Liver (tissue), 9 donors: ENCODE measurements around the gene LRRK1. TPM values are rescaled to one million over a fixed set of nuclear protein-coding genes. Genes with fewer than 3 reads are reported as not detected.

Experiments
- DNase-seq: peaks from one replicate; pipeline ENCODE4 v3.0.0-alpha.2; 2017; ENCODE audit warnings: low spot score
- H3K27ac ChIP-seq, 2 donors: one replicate each; pipeline ENCODE4 v1.7.0; 2013; ENCODE audit warnings: inconsistent platforms in 2 of 2, low read length in 2 of 2, control low read depth in 1 of 2, low read depth in 1 of 2, mild to moderate bottlenecking in 1 of 2
- H3K27me3 ChIP-seq, 4 donors: one replicate each; pipeline versions ENCODE4 v1.6.1 to v1.7.0; 2013; ENCODE audit warnings: low read length in 3 of 4, inconsistent platforms in 1 of 4, mild to moderate bottlenecking in 1 of 4, moderate library complexity in 1 of 4; ENCODE audit not compliant: control insufficient read depth in 4 of 4, insufficient read depth in 4 of 4
- H3K36me3 ChIP-seq, 4 donors: one replicate each; pipeline versions ENCODE4 v1.6.1 to v1.7.0; 2013; ENCODE audit warnings: low read length in 3 of 4, mild to moderate bottlenecking in 3 of 4, low read depth in 1 of 4, moderate library complexity in 1 of 4; ENCODE audit not compliant: control insufficient read depth in 4 of 4, insufficient read depth in 3 of 4
- H3K4me1 ChIP-seq, 4 donors: one replicate each; pipeline versions ENCODE4 v1.6.1 to v1.7.0; 2013; ENCODE audit warnings: low read length in 3 of 4, mild to moderate bottlenecking in 3 of 4, moderate library complexity in 1 of 4; ENCODE audit not compliant: control insufficient read depth in 4 of 4, insufficient read depth in 4 of 4
- H3K4me3 ChIP-seq, 3 donors: one replicate each; pipeline versions ENCODE4 v1.6.1 to v1.7.0; 2013; ENCODE audit warnings: low read length in 3 of 3, control low read depth in 1 of 3, low read depth in 1 of 3, mild to moderate bottlenecking in 1 of 3
- H3K9ac ChIP-seq, 2 donors: one replicate each; pipeline ENCODE4 v1.7.0; 2013; ENCODE audit warnings: low read length in 2 of 2, mild to moderate bottlenecking in 2 of 2, moderate library complexity in 2 of 2, control low read depth in 1 of 2, low read depth in 1 of 2
- H3K9me3 ChIP-seq, 4 donors: one replicate each; pipeline versions ENCODE4 v1.6.1 to v1.7.0; 2013; ENCODE audit warnings: low read length in 3 of 4; ENCODE audit not compliant: control insufficient read depth in 4 of 4
- ATF3 ChIP-seq: IDR thresholded peaks from 2 replicates; pipeline ENCODE4 v1.6.1; 2016; ENCODE audit warnings: antibody characterized with exemption
- CTCF ChIP-seq: fragments of 150-350 bp; IDR thresholded peaks from 2 replicates; pipeline ENCODE4 v1.5.1; 2017; ENCODE audit warnings: improper control_type of control experiment, low read depth, low read length; ENCODE audit not compliant: missing input control
- EGR1 ChIP-seq, 2 donors: IDR thresholded peaks; 2 replicates each; pipeline ENCODE4 v1.6.1; 2016 to 2018; ENCODE audit warnings: antibody characterized with exemption in 2 of 2, low read depth in 2 of 2
- FOXA1 ChIP-seq: IDR thresholded peaks from 2 replicates; pipeline ENCODE4 v1.6.1; 2016; ENCODE audit warnings: antibody characterized with exemption
- FOXA2 ChIP-seq: IDR thresholded peaks from 2 replicates; pipeline ENCODE4 v1.6.1; 2016; ENCODE audit warnings: antibody characterized with exemption
- GABPA ChIP-seq, 2 donors: IDR thresholded peaks in 1 of 2; conservative IDR thresholded peaks in 1 of 2; 2 replicates each; pipeline ENCODE4 v1.6.1; 2016; ENCODE audit warnings: antibody characterized with exemption in 2 of 2, mild to moderate bottlenecking in 1 of 2, moderate library complexity in 1 of 2
- HNF4A ChIP-seq, 2 donors: conservative IDR thresholded peaks; 2 replicates each; pipeline ENCODE4 v1.6.1; 2016; ENCODE audit warnings: antibody characterized with exemption in 2 of 2, mild to moderate bottlenecking in 2 of 2
- HNF4G ChIP-seq: IDR thresholded peaks from 2 replicates; pipeline ENCODE4 v1.6.1; 2016; ENCODE audit warnings: antibody characterized with exemption
- JUND ChIP-seq, 2 donors: IDR thresholded peaks; 2 replicates each; pipeline ENCODE4 v1.6.1; 2016; ENCODE audit warnings: antibody characterized with exemption in 2 of 2
- MAX ChIP-seq: IDR thresholded peaks from 2 replicates; pipeline ENCODE4 v1.6.1; 2016; ENCODE audit warnings: antibody characterized with exemption
- NR2F2 ChIP-seq: IDR thresholded peaks from 2 replicates; pipeline ENCODE4 v1.6.1; 2016; ENCODE audit warnings: antibody characterized with exemption
- RAD21 ChIP-seq, 2 donors: IDR thresholded peaks; 2 replicates each; pipeline ENCODE4 v1.6.1; 2016; ENCODE audit warnings: antibody characterized with exemption in 2 of 2, mild to moderate bottlenecking in 2 of 2
- REST ChIP-seq: IDR thresholded peaks from 2 replicates; pipeline ENCODE4 v1.6.1; 2016; ENCODE audit warnings: antibody characterized with exemption, mild to moderate bottlenecking
- RXRA ChIP-seq, 2 donors: IDR thresholded peaks; 2 replicates each; pipeline ENCODE4 v1.6.1; 2017 to 2018; ENCODE audit warnings: antibody characterized with exemption in 2 of 2, mild to moderate bottlenecking in 1 of 2
- SP1 ChIP-seq: IDR thresholded peaks from 2 replicates; pipeline ENCODE4 v1.6.1; 2018; ENCODE audit warnings: antibody characterized with exemption, mild to moderate bottlenecking
- TAF1 ChIP-seq: conservative IDR thresholded peaks from 2 replicates; pipeline ENCODE4 v1.6.1; 2016; ENCODE audit warnings: antibody characterized with exemption, mild to moderate bottlenecking
- ZBTB33 ChIP-seq: IDR thresholded peaks from 2 replicates; pipeline ENCODE4 v1.6.1; 2016; ENCODE audit warnings: antibody characterized with exemption
- WGBS: extraction: QIAGEN DNeasy Blood & Tissue Kit; methylation state at CpG from one replicate; pipeline ENCODE4 v1.1.7; 2013; 5-methylcytosine and 5-hydroxymethylcytosine counted together
- polyA plus RNA-seq, 2 donors: library from polyadenylated mRNA; stranded (reverse) in 1 of 2; unstranded in 1 of 2; fragments of 200-250 nt in 1 of 2; fragments of >200 nt in 1 of 2; fragmentation: Nextera tagmentation in 1 of 2; extraction: Ambion mirVana in 1 of 2; gene quantifications; one replicate each; pipeline versions ENCODE4 v1.2.1 to v1.2.3, GENCODE V29; 2013 to 2015
- total RNA-seq, 2 donors: library from RNA; depleted of rRNA; stranded (reverse); fragments of >200 nt; gene quantifications; one replicate each; pipeline ENCODE4 v1.2.3, GENCODE V29; 2014
- donor health status: healthy.
- donor health status: healthy.
- donor health status: healthy.
- donor health status: healthy.
- donor health status: healthy.

LRRK1 gene
- total and polyA plus RNA-seq, 4 donors = 1.2 to 4.4 (median 2.7) TPM

GRCh38 chr15:100972975-100973350 is 53.8 kb downstream of the LRRK1 start (continued):
- no peak for TF ChIP-seq MAX
- TF ChIP-seq FOXA2 = no peak
- TF ChIP-seq RAD21 (IDR thresholded peaks at IDR 0.05) = no peak
- no peak for TF ChIP-seq FOXA1
- TF ChIP-seq JUND (IDR thresholded peaks at IDR 0.05) = no peak
- TF ChIP-seq ATF3 = no peak
- TF ChIP-seq ZBTB33 = no peak

GRCh38 chr15:100973351-100974111 is 54.4 kb downstream of the LRRK1 start:
- Histone ChIP-seq H3K27ac (no peak overlapping the region), H3K9me3 (no peaks in the 10 kb centered on the region), H3K9ac (no peak overlapping the region), H3K27me3 (peaks cover 0 to 11% (median 3%) of the 10 kb centered on the region in 4 donors), H3K4me1 (peaks cover 0 to 10% (median 7%) of the 10 kb centered on the region in 4 donors), H3K4me3 (peak overlapping the region in 2 of 3 donors; percentile 35 to 37), H3K36me3 (no peaks in the 10 kb centered on the region)
- DNase-seq = no peak
- TF ChIP-seq JUND (IDR thresholded peaks at IDR 0.05) (no peak), CTCF (no peak), EGR1 (IDR thresholded peaks at IDR 0.05; ENCODE audit: low read depth in 2 of 2) (no peak), FOXA1 (no peak), ATF3 (no peak), TAF1 (no peak), HNF4A (conservative IDR thresholded peaks at IDR 0.05) (no peak), FOXA2 (no peak), NR2F2 (no peak), ZBTB33 (no peak), HNF4G (no peak), RAD21 (IDR thresholded peaks at IDR 0.05) (no peak), REST (no peak), GABPA (IDR thresholded peaks at IDR 0.05 in 1 of 2, conservative IDR thresholded peaks at IDR 0.05 in 1 of 2) (no peak), MAX (no peak), RXRA (IDR thresholded peaks at IDR 0.05) (no peak), SP1 (no peak)
- 8% methylated on average over 90 of the region's 90 CpGs for WGBS
